GM12878 (cell line): ENCODE results near the gene AGFG1. TPM values are rescaled to one million over a fixed set of nuclear protein-coding genes. Genes with fewer than 3 reads are reported as not detected.

Source experiments
- ATAC-seq: fragments of 200-7000 bp; cut with Tn5 transposase; 3 replicates; pipeline ENCODE4 v1.9.1; 2020; ENCODE audit warnings: mild to moderate bottlenecking, moderate library complexity
- BruUV-seq: library from RNA; stranded (reverse); fragments of 400-500 nt; replicated peaks from 2 replicates; lab custom pipeline; 2021; lab: Mats Ljungman, UMichigan
- CTCF ChIA-PET: fragments of 300-600 bp; sonication (Branson Sonifier 250); formaldehyde crosslinking; extraction: SDS; loops from one replicate; lab custom pipeline; 2021; ENCODE audit warnings: inconsistent platforms; lab: Yijun Ruan, JAX
- POLR2A ChIA-PET: fragments of 350-600 bp; formaldehyde crosslinking; extraction: SDS; loops from one replicate; lab custom pipeline; 2021; ENCODE audit warnings: inconsistent platforms; lab: Charles Lee
- RAD21 ChIA-PET: fragments of 300-600 bp; sonication (Branson Sonifier 250); formaldehyde crosslinking; loops from one replicate; lab custom pipeline; 2023; ENCODE audit warnings: antibody characterized with exemption; ENCODE audit not compliant: unreplicated experiment; lab: Charles Lee
- SMC1A ChIA-PET: fragments of 300-600 bp; sonication (Branson Sonifier 250); formaldehyde crosslinking; loops from one replicate; lab custom pipeline; 2023; ENCODE audit not compliant: unreplicated experiment, uncharacterized antibody; lab: Charles Lee
- DNase-seq: peaks from one replicate; pipeline ENCODE4 v3.0.0-alpha.2; 2011; ENCODE audit warnings: low read depth, low spot score
- FAIRE-seq: peaks from 3 replicates; lab custom pipeline; 2011; peaks lifted over from hg19 to GRCh38; lab: Jason Lieb, UNC
- H2AFZ ChIP-seq: 2 replicates; pipeline ENCODE4 v1.6.0; 2011; ENCODE audit warnings: low read depth, low read length, control low read depth; ENCODE audit not compliant: control insufficient read depth
- H3K27ac ChIP-seq: 2 replicates; pipeline ENCODE4 v1.5.1; 2011; ENCODE audit warnings: control low read depth; ENCODE audit not compliant: control insufficient read depth, insufficient read depth
- H3K27me3 ChIP-seq, 2 experiments: replicated peaks in 1 of 2; 2 replicates each; pipeline versions ENCODE4 v1.6.0 to v1.6.1; 2011; ENCODE audit warnings: low read length in 1 of 2; ENCODE audit not compliant: control insufficient read depth in 2 of 2, insufficient read depth in 2 of 2
- H3K36me3 ChIP-seq, 2 experiments: 2 replicates each; pipeline ENCODE4 v1.5.1; 2011; ENCODE audit warnings: low read length in 1 of 2; ENCODE audit not compliant: control insufficient read depth in 2 of 2, insufficient read depth in 2 of 2
- H3K4me1 ChIP-seq: 2 replicates; pipeline ENCODE4 v1.6.1; 2011; ENCODE audit warnings: mild to moderate bottlenecking, low read length, moderate library complexity, mixed read lengths; ENCODE audit not compliant: control insufficient read depth, insufficient read depth
- H3K4me2 ChIP-seq: 2 replicates; pipeline ENCODE4 v1.6.0; 2011; ENCODE audit warnings: control low read depth; ENCODE audit not compliant: control insufficient read depth, insufficient read depth
- H3K4me3 ChIP-seq: fragments of 200-600 bp; sonication (generic); 2 replicates; pipeline ENCODE4 v1.5.1; 2016
- H3K79me2 ChIP-seq: 2 replicates; pipeline ENCODE4 v1.6.0; 2011; ENCODE audit warnings: low read length; ENCODE audit not compliant: control insufficient read depth, insufficient read depth
- H3K9ac ChIP-seq: 2 replicates; pipeline ENCODE4 v1.8.0; 2011; ENCODE audit warnings: low read length, control low read depth, mixed read lengths; ENCODE audit not compliant: control insufficient read depth, insufficient read depth
- H3K9me3 ChIP-seq: replicated peaks from 3 replicates; pipeline ENCODE4 v1.5.1; 2011; ENCODE audit warnings: mild to moderate bottlenecking, low read length; ENCODE audit not compliant: control insufficient read depth, insufficient read depth
- H4K20me1 ChIP-seq: 2 replicates; pipeline ENCODE4 v1.6.0; 2011; ENCODE audit not compliant: control insufficient read depth, insufficient read depth
- GABPA ChIP-seq: IDR thresholded peaks from 2 replicates; pipeline ENCODE4 v1.6.1; 2014; ENCODE audit warnings: antibody characterized with exemption, low read depth, mild to moderate bottlenecking, inconsistent platforms
- JUNB ChIP-seq: IDR thresholded peaks from 2 replicates; pipeline ENCODE4 v1.6.1; 2016; ENCODE audit warnings: antibody characterized with exemption, mild to moderate bottlenecking
- NFXL1 ChIP-seq: fragments of 450-650 bp; IDR thresholded peaks from 2 replicates; pipeline ENCODE4 v1.6.1; 2017; ENCODE audit warnings: antibody characterized with exemption, mild to moderate bottlenecking, borderline replicate concordance
- PML ChIP-seq: IDR thresholded peaks from 2 replicates; pipeline ENCODE4 v1.6.1; 2012; ENCODE audit warnings: low read length, inconsistent platforms
- SIN3A ChIP-seq: IDR thresholded peaks from 2 replicates; pipeline ENCODE4 v1.6.1; 2012; ENCODE audit warnings: low read depth, low read length, improper control_type of control experiment
- SMAD5 ChIP-seq: IDR thresholded peaks from 2 replicates; pipeline ENCODE4 v1.6.1; 2016; ENCODE audit warnings: antibody characterized with exemption, low read depth
- STAT3 ChIP-seq: IDR thresholded peaks from 2 replicates; pipeline ENCODE4 v1.6.1; 2011; ENCODE audit warnings: low read depth, low read length, improper control_type of control experiment
- ZNF207 ChIP-seq: fragments of 450-650 bp; IDR thresholded peaks from 2 replicates; pipeline ENCODE4 v1.6.1; 2014; ENCODE audit warnings: antibody characterized with exemption, mild to moderate bottlenecking, borderline replicate concordance
- WGBS: methylation state at CpG from one replicate; pipeline ENCODE4 v1.1.6; 2016; ENCODE audit warnings: low lambda C conversion rate; ENCODE audit not compliant: insufficient replicate concordance, insufficient coverage; ENCODE audit errors: missing lambda C conversion rate; 5-methylcytosine and 5-hydroxymethylcytosine counted together
- in situ Hi-C: fragments of 300-500 bp; cut with MboI; formaldehyde crosslinking; loops from 9 replicates; pipeline ENCODE4 v1.14.3; 2018; ENCODE audit warnings: mixed read lengths
- intact Hi-C: fragments of 100-400 bp; cut with micrococcal nuclease; formaldehyde crosslinking; loops from one replicate; pipeline ENCODE4 v1.14.2; 2022; ENCODE audit not compliant: unreplicated experiment
- polyA plus RNA-seq, 11 experiments: library from polyadenylated mRNA; depleted of rRNA in 4 of 11; unstranded in 6 of 11; stranded (reverse) in 5 of 11; fragments of >200 nt; fragmentation: Nextera tagmentation in 4 of 11; fragmentation: Illumina TruSeq in 1 of 11; extraction: Ambion mirVana in 4 of 11; extraction: Trizol in 1 of 11; gene quantifications; 1 replicate in 1 of 11; 2 replicates in 10 of 11; pipeline versions ENCODE4 v1.2.1 to v1.2.3, GENCODE V29; 2011 to 2016; ENCODE audit warnings: inconsistent platforms in 2 of 11, missing spikeins in 2 of 11, low read depth in 1 of 11
- total RNA-seq, 4 experiments: library from RNA; depleted of rRNA in 3 of 4; stranded (reverse); fragments of >200 nt in 3 of 4; fragmentation: Illumina TruSeq in 1 of 4; extraction: Trizol in 1 of 4; gene quantifications; 2 replicates each; pipeline versions ENCODE4 v1.2.1 to v1.2.3, GENCODE V29; 2013 to 2021
- TF ChIP-seq, protein P1 (sequence below): fragments of 450-650 bp; conservative IDR thresholded peaks from 2 replicates; pipeline ENCODE4 v1.6.1; 2017; ENCODE audit warnings: mild to moderate bottlenecking, moderate library complexity
- TF ChIP-seq, protein P2 (sequence below): fragments of 450-650 bp; formaldehyde crosslinking; IDR thresholded peaks from 2 replicates; pipeline ENCODE4 v1.4.0; 2022; ENCODE audit warnings: mild to moderate bottlenecking, moderate library complexity
- TF ChIP-seq, protein P3 (sequence below): IDR thresholded peaks from 2 replicates; pipeline ENCODE4 v1.6.1; 2012; ENCODE audit warnings: improper control_type of control experiment, low read depth, low read length; ENCODE audit not compliant: insufficient replicate concordance

Gene AGFG1
- total and polyA plus RNA-seq, 10 of the 15 experiments (the other 5 are each of a cell fraction or from before 2014, with no cell fraction given): 7.3 to 243 (median 81.7) TPM

DNA sequence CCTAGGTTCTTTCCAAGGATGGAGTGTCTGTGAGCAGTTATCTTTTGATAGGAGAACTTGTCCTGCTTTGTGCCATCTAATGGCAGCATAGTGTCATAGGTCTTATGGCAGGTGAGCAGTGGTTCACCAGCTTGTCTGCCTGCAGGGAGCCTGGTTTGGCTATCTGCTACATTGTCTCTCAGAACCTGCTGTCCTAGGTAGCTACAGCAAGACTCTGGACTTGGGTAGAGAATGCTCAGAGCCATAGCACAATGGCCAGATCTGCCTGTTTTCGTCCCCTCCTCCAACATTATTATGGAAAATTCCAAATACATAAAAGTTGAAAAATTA, 28.3 kb downstream of the AGFG1 start:
- Histone ChIP-seq H3K27ac (no peak overlapping the region), H3K79me2 (peaks cover 71% of the 10 kb centered on the region), H3K27me3 (no peaks in the 10 kb centered on the region), H2AFZ (no peak overlapping the region), H4K20me1 (no peaks in the 10 kb centered on the region; the same call in 1 of the 2 replicates), H3K4me1 (peaks cover 2% of the 10 kb centered on the region; the same call in 1 of the 2 replicates), H3K4me3 (no peak overlapping the region), H3K4me2 (no peak overlapping the region), H3K36me3 (peaks cover under 1 to 4% of the 10 kb centered on the region in 2 experiments; a peak in 3 of 4 replicates), H3K9ac (no peak overlapping the region), H3K9me3 (no peaks in the 10 kb centered on the region)
- no TSS peak for BruUV-seq
- in situ Hi-C loops (no loop called here), intact Hi-C loops (no loop called here)
- ChIA-PET CTCF (interaction anchor here (0.8 to 3.2 kb wide), 5 partner anchors 20 to 94 kb away, joined by 3 to 12 read pairs (median 3); no protein-coding TSS in a partner anchor), SMC1A (interaction anchor here (0.8 to 2.1 kb wide), 9 partner anchors 8 to 158 kb away, joined by 3 to 7 read pairs (median 4); no protein-coding TSS in a partner anchor), RAD21 (interaction anchor here (1.2 kb wide), 1 partner anchor 20 kb away, joined by 3 read pairs; no protein-coding TSS in a partner anchor), POLR2A (interaction anchor here (0.6 kb wide), 1 partner anchor 17 kb away, joined by 4 read pairs; no protein-coding TSS in a partner anchor)
- 100% methylated on average over 1 of the region's 1 CpG for WGBS
- DNase-seq: no peak
- FAIRE-seq: no peak
- ATAC-seq: peak; percentile 50
- no peak for TF ChIP-seq NFXL1
- no peak for TF ChIP-seq STAT3
- TF ChIP-seq SMAD5: no peak
- TF ChIP-seq, protein P1, sequence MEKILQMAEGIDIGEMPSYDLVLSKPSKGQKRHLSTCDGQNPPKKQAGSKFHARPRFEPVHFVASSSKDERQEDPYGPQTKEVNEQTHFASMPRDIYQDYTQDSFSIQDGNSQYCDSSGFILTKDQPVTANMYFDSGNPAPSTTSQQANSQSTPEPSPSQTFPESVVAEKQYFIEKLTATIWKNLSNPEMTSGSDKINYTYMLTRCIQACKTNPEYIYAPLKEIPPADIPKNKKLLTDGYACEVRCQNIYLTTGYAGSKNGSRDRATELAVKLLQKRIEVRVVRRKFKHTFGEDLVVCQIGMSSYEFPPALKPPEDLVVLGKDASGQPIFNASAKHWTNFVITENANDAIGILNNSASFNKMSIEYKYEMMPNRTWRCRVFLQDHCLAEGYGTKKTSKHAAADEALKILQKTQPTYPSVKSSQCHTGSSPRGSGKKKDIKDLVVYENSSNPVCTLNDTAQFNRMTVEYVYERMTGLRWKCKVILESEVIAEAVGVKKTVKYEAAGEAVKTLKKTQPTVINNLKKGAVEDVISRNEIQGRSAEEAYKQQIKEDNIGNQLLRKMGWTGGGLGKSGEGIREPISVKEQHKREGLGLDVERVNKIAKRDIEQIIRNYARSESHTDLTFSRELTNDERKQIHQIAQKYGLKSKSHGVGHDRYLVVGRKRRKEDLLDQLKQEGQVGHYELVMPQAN: no peak
- TF ChIP-seq, protein P2, sequence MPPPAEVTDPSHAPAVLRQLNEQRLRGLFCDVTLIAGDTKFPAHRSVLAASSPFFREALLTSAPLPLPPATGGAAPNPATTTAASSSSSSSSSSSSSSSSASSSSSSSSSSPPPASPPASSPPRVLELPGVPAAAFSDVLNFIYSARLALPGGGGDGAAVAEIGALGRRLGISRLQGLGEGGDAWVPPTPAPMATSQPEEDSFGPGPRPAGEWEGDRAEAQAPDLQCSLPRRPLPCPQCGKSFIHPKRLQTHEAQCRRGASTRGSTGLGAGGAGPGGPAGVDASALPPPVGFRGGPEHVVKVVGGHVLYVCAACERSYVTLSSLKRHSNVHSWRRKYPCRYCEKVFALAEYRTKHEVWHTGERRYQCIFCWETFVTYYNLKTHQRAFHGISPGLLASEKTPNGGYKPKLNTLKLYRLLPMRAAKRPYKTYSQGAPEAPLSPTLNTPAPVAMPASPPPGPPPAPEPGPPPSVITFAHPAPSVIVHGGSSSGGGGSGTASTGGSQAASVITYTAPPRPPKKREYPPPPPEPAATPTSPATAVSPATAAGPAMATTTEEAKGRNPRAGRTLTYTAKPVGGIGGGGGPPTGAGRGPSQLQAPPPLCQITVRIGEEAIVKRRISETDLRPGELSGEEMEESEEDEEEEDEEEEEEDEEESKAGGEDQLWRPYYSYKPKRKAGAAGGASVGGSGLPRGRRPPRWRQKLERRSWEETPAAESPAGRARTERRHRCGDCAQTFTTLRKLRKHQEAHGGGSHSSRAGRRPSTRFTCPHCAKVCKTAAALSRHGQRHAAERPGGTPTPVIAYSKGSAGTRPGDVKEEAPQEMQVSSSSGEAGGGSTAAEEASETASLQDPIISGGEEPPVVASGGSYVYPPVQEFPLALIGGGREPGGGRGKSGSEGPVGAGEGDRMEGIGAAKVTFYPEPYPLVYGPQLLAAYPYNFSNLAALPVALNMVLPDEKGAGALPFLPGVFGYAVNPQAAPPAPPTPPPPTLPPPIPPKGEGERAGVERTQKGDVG (CRISPR knock-in tag): no peak
- TF ChIP-seq ZNF207: no peak
- TF ChIP-seq GABPA: no peak
- TF ChIP-seq PML: no peak
- TF ChIP-seq JUNB: no peak
- no peak for TF ChIP-seq SIN3A
- TF ChIP-seq, protein P3, sequence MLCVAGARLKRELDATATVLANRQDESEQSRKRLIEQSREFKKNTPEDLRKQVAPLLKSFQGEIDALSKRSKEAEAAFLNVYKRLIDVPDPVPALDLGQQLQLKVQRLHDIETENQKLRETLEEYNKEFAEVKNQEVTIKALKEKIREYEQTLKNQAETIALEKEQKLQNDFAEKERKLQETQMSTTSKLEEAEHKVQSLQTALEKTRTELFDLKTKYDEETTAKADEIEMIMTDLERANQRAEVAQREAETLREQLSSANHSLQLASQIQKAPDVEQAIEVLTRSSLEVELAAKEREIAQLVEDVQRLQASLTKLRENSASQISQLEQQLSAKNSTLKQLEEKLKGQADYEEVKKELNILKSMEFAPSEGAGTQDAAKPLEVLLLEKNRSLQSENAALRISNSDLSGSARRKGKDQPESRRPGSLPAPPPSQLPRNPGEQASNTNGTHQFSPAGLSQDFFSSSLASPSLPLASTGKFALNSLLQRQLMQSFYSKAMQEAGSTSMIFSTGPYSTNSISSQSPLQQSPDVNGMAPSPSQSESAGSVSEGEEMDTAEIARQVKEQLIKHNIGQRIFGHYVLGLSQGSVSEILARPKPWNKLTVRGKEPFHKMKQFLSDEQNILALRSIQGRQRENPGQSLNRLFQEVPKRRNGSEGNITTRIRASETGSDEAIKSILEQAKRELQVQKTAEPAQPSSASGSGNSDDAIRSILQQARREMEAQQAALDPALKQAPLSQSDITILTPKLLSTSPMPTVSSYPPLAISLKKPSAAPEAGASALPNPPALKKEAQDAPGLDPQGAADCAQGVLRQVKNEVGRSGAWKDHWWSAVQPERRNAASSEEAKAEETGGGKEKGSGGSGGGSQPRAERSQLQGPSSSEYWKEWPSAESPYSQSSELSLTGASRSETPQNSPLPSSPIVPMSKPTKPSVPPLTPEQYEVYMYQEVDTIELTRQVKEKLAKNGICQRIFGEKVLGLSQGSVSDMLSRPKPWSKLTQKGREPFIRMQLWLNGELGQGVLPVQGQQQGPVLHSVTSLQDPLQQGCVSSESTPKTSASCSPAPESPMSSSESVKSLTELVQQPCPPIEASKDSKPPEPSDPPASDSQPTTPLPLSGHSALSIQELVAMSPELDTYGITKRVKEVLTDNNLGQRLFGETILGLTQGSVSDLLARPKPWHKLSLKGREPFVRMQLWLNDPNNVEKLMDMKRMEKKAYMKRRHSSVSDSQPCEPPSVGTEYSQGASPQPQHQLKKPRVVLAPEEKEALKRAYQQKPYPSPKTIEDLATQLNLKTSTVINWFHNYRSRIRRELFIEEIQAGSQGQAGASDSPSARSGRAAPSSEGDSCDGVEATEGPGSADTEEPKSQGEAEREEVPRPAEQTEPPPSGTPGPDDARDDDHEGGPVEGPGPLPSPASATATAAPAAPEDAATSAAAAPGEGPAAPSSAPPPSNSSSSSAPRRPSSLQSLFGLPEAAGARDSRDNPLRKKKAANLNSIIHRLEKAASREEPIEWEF: no peak
